ENCODE results near the gene HOXC4. TPM values are rescaled to one million over a fixed set of nuclear protein-coding genes. Genes with fewer than 3 reads are reported as not detected.

The HOXC4 gene
- total RNA-seq, 1 donor from 2014 or later, result not detected

DNA sequence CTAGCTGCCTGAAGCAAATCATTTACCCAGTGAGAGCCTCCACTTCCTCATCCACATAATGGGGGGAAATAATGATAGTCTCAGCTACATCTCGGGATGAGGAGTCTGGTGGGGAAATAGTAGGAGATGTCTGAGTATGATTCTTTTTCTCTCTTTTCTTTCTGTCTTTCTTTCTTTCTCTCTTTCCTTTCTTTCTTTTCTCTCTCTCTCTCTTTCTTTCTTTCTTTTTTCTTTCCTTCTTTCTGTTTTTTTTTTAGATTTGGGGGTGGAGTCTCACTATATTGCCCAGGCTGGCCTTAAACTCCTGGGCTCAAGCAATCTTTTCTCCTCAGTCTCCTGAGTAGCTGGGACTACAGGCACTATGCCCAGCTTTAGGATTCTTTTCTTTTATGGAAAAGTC lies 12.8 kb downstream of the HOXC4 start:
- no peaks in the 10 kb centered on the region for H3K4me1 ChIP-seq

GRCh38 chr12:54068418-54069070 lies 14.9 kb downstream of the HOXC4 start:
- Histone ChIP-seq H3K27me3 (ENCODE audit: low read depth) (peaks cover 97% of the 10 kb centered on the region), H3K4me1 (no peaks in the 10 kb centered on the region), H3K4me3 (no peak overlapping the region), H3K9me3 (replicated peaks) (no peaks in the 10 kb centered on the region), H3K27ac (replicated peaks) (no peak overlapping the region), H3K36me3 (no peaks in the 10 kb centered on the region)
- intact Hi-C loops (cut with micrococcal nuclease), result no loop called here
- TF ChIP-seq, protein P1, sequence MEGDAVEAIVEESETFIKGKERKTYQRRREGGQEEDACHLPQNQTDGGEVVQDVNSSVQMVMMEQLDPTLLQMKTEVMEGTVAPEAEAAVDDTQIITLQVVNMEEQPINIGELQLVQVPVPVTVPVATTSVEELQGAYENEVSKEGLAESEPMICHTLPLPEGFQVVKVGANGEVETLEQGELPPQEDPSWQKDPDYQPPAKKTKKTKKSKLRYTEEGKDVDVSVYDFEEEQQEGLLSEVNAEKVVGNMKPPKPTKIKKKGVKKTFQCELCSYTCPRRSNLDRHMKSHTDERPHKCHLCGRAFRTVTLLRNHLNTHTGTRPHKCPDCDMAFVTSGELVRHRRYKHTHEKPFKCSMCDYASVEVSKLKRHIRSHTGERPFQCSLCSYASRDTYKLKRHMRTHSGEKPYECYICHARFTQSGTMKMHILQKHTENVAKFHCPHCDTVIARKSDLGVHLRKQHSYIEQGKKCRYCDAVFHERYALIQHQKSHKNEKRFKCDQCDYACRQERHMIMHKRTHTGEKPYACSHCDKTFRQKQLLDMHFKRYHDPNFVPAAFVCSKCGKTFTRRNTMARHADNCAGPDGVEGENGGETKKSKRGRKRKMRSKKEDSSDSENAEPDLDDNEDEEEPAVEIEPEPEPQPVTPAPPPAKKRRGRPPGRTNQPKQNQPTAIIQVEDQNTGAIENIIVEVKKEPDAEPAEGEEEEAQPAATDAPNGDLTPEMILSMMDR (IDR thresholded peaks at IDR 0.05; ENCODE audit: borderline replicate concordance), result no peak
- no peak for DNase-seq

More for the DNA sequence above, 12.8 kb downstream of the HOXC4 start:
- H3K4me3 ChIP-seq, result no peak overlapping the region
- H3K9me3 ChIP-seq (replicated peaks), result no peaks in the 10 kb centered on the region
- DNase-seq, result no peak
- no peaks in the 10 kb centered on the region for H3K36me3 ChIP-seq
- TF ChIP-seq, protein P1 (IDR thresholded peaks at IDR 0.05; ENCODE audit: borderline replicate concordance), result no peak
- no peak overlapping the region for H3K27ac ChIP-seq (replicated peaks)
- intact Hi-C loops (cut with micrococcal nuclease), result no loop called here
- H3K27me3 ChIP-seq (ENCODE audit: low read depth), result peaks cover 97% of the 10 kb centered on the region

- Histone ChIP-seq H3K27ac (replicated peaks) (no peak overlapping the region), H3K9me3 (replicated peaks) (no peaks in the 10 kb centered on the region), H3K4me3 (no peak overlapping the region), H3K27me3 (ENCODE audit: low read depth) (peaks cover 99% of the 10 kb centered on the region), H3K4me1 (no peaks in the 10 kb centered on the region), H3K36me3 (no peaks in the 10 kb centered on the region)
- intact Hi-C loops (cut with micrococcal nuclease), result no loop called here
- TF ChIP-seq, protein P1 (IDR thresholded peaks at IDR 0.05; ENCODE audit: borderline replicate concordance), result no peak
- DNase-seq, result no peak
These were observed 18.3 kb downstream of the HOXC4 start for GRCh38 chr12:54071942-54072341.

GRCh38 chr12:54074308-54074707 lies 20.7 kb downstream of the HOXC4 start:
- Histone ChIP-seq H3K36me3 (no peaks in the 10 kb centered on the region), H3K4me1 (no peaks in the 10 kb centered on the region), H3K27me3 (ENCODE audit: low read depth) (peaks cover 100% of the 10 kb centered on the region), H3K27ac (replicated peaks) (no peak overlapping the region), H3K9me3 (replicated peaks) (no peaks in the 10 kb centered on the region), H3K4me3 (no peak overlapping the region)
- TF ChIP-seq, protein P1 (IDR thresholded peaks at IDR 0.05; ENCODE audit: borderline replicate concordance), result no peak
- no peak for DNase-seq
- intact Hi-C loops (cut with micrococcal nuclease), result no loop called here

GRCh38 chr12:54075409-54075808 lies 21.8 kb downstream of the HOXC4 start:
- no peak overlapping the region for H3K4me3 ChIP-seq
- peaks cover 98% of the 10 kb centered on the region for H3K27me3 ChIP-seq (ENCODE audit: low read depth)
- no peak for DNase-seq
- H3K4me1 ChIP-seq, result no peaks in the 10 kb centered on the region
- TF ChIP-seq, protein P1 (IDR thresholded peaks at IDR 0.05; ENCODE audit: borderline replicate concordance), result no peak
- H3K27ac ChIP-seq (replicated peaks), result no peak overlapping the region
- H3K36me3 ChIP-seq, result no peaks in the 10 kb centered on the region
- H3K9me3 ChIP-seq (replicated peaks), result no peaks in the 10 kb centered on the region
- intact Hi-C loops (cut with micrococcal nuclease), result no loop called here

Data from left ventricle myocardium inferior (tissue), 1 donor.